T-helper 22 cell (primary cell): ENCODE measurements around the gene DPM1.
"Not testable (repeated sequence)": the region's sequence is repeated elsewhere in the genome, so short reads cannot be mapped to it uniquely, and the experiment has no call there.

Experiments
- DNase-seq: peaks from one replicate; pipeline ENCODE4 v3.0.0-alpha.2; 2020; ENCODE audit warnings: low read depth

The DPM1 gene

DNA sequence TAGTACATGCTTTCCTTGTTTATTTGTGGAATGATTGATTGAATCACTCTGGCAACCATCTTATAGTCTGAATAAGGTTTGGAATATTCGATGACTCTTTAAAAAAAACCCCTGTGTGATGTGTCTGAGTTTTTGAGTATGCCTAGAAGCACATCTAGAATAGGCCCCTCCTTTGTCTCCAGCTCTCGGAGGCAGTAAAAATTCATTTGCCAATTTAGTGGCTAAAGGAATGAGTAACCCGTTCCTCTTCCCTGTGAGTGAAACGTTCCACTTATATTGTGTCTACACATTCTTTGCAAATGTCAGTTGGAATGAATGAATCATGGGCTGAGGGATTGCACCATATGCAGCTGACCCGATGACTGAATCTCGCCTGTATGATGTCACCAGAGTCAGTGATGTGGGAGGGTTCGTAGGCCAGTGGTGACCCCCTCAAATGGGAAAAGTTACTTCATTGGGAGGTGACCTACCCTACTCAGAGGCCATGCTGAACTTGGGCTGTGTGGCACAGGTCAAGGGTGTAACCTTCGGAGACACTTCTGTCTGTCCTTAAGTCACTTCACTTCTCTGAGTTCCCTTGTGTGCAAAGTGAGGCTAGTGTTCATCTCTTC, 21.8 kb upstream of the DPM1 start:
- no peak for DNase-seq

DNA sequence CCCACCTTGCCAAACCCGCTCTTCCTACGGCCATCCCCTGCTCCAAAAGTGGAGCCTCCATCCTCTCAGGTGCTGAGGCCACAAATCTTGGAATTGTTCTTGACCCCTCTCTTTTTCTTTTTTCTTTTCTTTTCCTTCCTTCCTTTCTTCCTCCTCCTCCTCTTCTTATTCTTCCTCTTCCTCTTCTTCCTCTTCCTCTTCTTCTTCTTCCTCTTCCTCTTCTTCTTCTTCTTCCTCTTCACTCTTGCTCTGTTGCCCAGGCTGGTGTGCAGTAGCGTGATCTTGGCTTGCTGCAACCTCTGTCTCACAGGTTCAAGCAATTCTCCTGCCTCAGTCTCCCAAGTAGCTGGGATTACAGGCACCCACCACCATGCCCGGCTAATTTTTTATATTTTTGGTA, 20.2 kb upstream of the DPM1 start:
- DNase-seq: not testable (repeated sequence)

DNA sequence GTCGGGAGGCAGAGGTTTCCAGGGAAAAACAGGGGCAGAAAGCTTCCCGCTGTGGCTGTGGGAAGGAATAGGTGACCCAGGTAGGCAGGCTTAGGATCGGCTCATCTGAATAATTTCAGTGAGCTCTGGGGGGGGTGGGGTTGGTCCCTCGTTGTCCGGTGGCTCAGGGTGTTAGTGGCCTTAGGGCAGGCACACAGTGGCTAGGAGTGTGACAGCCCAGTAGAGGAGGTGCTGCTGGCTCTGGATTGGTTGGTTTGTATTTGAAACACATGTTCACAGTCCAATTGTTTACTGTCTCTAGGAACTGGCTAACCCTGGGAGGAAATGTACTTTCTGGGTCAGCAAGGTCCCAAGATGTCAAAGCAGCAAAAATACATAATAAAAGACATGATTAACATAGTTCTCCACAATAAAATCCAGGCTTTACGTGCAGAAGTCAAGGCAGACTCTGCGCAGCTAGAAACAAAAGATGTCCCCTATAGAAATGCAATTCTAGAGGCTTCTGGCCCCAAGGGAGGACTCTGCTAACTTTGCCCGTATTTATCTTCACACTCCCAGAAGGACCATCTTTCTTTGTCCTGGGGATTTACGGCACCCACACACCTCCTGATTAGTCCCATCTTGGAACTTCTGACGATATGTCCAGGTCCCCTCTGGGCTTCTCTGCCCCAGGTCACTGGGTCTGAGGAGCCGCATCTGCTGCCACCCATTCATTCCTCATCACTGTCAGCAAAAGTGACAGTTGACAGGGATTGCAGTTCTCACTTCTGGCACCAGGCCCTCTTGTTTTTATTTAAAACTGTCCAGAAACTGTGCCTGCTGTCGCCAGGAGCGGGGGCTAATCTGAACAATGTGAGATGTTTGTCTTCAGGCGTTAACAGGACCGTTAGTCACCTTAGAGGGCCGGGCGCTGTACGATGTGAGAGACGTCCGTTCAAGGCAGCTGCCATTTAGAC, 19.0 kb upstream of the DPM1 start:
- DNase-seq: no peak

DNA sequence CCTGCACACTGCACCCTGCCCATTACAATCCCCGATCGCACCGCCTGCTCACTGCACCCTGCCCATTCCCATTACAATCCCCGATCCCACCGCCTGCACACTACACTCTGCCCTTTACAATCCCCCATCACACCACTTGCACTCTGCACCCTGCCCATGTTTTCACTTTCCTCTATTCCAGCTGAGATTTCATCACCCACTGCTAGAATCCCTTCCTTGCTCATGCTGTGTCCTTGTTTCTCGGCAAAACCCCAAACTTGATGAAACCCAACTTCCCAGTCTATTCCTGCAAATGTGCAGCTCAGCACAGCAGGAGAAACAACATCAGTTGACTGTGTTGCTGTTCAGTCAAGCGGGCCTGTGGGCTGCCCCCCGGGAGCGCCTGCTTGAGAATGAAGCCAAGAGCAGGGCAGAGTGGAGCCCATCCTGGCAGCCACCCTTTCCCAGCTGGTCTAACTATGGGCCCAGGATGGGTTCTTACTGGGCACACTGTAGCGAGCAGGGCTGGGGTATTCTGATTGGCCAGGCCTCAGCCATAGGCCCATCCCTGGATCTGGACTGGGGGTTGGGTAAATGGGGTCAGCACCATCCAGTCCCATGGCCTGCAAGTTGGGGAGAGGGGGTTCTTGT, 17.5 kb upstream of the DPM1 start:
- DNase-seq: no peak

DNA sequence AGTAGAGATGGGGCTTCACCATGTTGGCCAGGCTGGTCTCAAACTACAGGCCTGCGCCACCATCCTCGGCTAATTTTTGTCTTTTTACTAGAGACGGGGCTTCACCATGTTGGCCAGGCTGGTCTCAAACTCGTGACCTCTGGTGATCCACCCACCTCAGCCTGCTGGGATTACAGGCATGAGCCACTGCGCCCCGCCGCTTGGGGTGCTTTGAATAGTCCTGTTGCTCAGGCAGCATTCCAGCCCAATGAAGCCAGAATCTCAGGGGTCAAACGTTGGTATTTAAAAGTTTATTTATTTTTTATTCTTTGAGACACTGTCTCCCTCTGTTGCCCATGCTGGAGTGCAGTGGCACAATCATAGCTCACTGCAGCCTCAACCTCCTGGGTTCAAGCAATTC, 11.6 kb upstream of the DPM1 start:
- DNase-seq: no peak

DNA sequence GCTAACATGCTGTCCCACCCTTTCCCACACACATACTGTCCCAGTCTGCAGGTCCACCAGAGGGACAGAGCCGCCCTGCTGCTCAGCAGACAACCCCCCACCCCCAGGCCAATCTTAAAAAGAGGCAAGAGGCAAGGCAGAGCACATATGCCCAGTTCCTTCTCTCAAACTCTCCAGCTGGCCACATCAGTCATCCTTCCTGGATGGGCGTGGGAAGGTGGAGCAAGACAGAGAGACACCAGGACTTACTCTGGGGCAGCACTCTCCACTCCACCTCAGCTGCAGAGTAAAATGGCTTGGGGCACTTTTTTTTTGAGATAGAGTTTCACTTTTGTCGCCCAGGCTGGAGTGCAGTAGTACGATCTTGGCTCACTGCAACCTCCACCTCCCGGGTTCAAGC, 11.1 kb upstream of the DPM1 start:
- no peak for DNase-seq

DNA sequence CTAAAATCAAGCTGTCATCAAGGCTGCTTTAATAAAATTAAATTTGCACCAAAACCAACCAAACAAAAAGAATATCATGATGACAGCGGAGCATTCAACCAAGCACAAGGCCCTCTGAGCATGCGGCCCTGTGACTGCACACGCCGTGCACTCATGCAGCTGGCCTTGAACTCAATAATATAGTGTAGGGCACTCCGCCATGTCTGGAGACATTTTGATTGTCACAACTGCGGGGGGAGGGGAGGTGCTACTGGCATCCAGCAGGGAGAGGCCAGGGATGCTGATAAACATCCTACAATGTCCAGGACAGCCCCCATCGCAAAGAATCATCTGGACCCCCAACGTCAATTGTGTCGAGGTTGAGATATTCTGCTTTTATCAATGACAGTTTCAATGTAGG, 10.0 kb upstream of the DPM1 start:
- DNase-seq: no peak

DNA sequence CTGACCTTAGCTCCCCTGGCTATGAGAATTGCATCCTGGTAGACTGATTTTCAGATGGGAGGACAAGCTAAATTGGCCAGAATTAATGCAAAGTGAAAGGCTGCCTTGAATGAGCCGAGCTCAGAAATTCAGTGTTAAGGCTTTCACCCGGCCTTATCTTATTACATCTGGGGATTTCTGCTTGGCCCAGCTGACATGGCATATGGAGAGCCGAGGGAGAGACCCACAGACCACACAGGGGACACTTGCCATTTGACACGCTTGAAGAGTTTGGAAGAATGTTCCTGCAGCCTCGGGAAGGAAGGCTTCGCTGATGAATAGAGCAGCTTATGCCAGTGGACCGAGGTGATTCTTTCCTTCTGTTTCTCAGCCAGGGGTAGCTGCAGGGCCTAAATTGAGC, 9.3 kb upstream of the DPM1 start:
- DNase-seq: no peak

DNA sequence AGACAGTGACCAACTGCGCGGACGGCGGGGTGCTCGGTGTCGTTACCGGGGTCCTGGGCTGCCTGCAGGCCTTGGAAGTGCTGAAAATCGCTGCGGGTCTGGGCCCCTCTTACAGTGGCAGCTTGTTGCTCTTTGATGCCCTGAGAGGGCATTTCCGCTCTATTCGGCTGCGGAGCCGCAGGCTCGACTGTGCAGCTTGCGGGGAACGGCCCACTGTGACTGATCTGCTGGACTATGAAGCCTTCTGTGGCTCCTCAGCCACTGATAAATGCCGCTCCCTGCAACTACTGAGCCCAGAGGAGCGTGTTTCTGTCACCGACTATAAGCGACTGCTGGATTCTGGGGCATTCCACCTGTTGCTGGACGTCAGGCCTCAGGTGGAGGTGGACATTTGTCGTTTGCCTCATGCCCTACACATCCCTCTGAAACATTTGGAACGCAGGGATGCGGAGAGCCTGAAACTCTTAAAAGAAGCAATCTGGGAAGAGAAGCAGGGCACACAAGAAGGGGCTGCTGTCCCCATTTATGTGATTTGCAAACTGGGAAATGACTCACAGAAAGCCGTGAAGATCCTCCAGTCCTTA, 1.3 kb upstream of the DPM1 start:
- no peak for DNase-seq

DNA sequence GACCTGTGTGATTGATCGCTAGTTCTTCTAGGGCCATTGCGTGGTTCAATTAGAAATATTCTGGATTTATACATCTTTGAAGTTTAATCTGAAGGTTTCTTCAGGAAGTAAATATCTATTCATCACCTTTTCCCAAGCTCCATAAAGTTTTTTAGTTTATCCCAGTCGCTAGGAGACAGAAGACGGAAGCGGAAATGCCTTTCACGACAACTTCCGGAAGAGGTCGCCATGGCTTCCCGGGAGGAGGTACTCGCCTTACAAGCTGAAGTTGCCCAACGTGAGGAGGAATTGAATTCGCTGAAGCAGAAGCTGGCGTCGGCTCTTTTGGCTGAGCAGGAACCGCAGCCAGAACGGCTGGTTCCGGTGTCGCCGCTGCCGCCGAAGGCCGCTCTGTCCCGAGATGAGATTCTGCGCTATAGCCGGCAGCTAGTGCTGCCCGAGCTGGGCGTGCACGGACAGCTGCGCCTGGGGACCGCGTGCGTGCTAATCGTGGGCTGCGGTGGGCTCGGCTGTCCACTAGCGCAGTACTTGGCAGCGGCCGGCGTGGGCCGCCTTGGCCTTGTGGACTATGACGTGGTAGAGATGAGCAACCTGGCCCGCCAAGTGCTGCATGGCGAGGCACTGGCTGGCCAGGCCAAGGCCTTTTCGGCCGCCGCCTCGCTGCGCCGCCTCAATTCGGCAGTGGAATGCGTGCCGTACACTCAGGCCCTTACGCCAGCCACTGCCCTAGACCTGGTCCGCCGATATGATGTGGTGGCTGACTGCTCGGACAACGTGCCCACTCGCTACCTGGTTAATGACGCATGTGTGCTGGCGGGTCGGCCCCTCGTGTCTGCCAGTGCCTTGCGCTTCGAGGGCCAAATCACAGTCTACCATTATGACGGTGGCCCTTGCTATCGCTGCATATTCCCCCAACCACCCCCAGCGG, 547 bp upstream of the DPM1 start, which contains the start of gene MOCS3:
TSS of gene MOCS3 (plus strand) at position 204 of the 928 bp plus-strand sequence. CDS start at position 229, 25 bp downstream.
- peak; percentile 79 for DNase-seq

DNA sequence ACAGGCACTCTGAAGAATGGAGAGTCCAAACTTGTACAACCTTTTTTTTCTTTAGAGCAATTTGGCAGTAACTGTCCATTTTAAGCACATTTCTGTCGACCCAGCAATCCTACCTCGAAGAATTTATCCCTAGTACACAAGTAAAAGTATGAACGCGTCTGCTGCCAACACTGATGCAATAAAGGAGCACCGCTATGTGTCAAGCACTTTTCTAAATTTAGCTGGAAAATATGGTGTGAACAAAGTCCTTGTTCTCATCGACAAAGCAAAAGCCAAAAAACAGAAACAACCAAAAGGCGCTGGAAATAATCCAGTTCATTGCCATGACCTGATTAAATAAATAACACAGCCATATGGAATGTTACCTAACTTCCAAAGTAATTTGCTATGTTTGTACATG, 1.1 kb downstream of the DPM1 start:
- DNase-seq: no peak

DNA sequence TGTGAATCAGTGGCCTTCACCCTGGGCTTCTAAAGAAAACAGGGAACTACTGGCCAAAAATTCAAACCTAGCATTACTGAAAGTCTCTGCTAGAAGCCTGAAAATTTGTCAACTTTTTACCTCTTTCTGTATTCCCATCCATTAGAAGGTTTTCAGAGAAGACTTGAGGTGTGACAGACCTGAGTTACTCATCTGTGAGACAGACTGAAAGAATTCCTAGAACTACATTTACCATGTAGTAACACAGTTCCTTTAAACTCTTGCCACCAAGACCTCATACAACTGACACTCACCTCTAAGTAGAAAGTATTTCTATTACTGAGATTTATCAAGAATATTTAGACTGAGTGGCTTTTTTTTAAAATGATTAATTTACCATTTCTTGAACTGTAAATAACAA, 4.5 kb downstream of the DPM1 start:
- DNase-seq: no peak

DNA sequence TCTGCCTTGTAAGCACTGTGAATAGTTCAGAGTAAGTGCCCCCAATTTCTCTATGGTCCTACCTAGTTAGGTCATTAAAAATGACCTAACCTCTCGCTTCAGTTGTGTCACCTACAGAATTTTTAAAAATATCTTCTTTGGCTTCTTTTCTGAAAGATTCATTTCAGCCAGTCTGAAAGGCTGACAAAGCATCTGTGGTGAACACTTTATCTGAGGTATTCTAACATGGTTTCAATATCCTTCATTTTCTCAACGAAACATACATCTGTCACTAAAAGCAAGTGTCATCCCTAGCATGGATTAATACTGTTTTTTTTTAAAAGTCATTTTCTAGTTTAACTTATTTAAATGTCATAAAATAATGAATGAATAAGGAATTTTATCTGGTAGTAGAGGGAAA, 5.1 kb downstream of the DPM1 start:
- no peak for DNase-seq

DNA sequence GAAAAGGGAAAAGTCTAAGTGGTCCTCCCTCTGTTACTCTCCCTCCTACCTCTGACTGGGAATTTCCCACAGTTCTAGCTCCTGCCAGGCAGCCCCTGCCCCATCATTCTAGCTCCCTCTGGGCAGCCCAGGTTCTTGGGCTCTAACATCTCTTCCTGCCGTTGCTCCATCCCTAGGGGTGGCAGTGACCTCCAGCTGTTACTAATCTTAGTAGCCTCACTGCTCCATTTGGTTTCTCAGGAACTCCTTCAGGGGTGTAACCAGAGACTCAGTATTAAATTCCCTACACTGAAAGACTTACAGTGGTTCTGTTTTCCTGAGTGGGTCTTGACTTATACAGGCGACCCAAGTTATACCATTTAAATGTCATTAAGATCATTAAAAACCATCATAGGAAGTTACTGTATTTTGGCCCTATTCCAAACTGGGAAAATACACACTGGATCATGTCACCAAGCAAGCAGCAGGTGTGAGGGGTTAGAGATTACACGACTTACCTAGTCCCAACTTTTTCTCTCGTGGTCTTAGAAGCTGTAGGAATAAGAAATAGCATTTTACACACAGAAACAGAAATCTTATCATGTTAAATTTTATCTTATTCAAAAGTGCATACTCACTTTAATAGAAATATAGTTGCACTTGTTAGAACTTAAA, 10.1 kb downstream of the DPM1 start:
- DNase-seq: no peak

DNA sequence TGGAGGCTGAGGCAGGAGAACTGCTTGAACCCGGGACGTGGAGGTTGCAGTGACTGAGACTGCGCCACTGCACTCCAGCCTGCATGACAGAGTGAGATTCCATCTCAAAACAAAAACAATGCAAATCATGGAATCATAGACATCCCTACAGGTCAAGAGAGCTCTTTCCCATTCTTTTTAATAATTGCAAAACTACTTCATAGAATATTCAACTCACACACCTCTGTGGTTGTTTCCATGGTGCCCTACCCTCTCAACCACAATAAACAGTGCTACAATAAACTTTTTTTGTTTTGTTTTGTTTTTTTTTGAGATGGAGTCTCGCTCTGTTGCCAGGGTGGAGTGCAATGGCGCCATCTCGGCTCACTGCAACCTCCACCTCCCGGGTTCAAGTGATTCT, 15.3 kb downstream of the DPM1 start:
- DNase-seq: no peak

DNA sequence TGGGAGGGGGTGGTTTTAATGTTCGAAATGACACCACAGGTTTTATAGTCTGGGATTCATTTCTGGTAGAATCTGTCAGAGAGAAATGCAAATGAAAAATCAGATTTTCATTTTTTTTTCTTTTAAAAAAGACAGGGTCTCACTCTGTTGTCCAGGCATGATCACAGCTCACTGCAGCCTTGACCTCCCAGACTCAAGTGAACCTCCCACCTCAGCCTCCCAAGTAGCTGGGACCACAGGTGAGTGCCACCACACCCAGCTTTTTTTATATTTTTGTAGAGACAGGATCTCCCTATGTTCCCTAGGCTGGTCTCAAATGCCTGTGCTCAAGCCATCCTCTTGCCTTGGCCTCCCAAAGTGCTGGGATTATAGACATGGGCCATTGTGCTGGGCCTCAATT, 24.7 kb downstream of the DPM1 start:
- no peak for DNase-seq

DNA sequence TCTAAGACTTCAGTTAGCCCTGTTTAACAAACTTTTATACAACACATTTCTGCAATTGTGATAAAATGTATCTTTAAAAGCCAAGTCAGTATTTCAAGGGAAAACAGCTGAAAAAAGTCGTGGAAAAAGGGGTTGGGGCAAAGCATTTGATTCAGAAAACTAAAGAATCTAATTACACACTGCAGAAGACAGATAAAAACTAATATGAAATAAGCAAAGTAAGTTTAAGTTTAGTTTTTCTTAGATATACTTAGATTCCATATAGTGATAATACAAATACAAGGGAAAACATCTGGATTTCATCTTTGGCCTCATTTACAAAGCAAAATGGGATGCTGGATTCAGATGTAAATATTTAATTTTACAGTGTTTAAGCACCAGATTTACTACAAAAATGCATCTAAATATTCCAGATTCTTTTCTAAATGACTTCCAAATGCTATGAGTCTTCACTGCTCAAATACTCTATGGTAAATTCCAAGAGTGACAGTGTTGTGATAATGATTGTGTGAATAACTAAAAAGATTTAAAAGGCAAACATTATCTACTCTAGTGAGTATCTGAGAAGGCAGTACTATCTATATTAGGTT, 25.5 kb downstream of the DPM1 start:
- no peak for DNase-seq

DNA sequence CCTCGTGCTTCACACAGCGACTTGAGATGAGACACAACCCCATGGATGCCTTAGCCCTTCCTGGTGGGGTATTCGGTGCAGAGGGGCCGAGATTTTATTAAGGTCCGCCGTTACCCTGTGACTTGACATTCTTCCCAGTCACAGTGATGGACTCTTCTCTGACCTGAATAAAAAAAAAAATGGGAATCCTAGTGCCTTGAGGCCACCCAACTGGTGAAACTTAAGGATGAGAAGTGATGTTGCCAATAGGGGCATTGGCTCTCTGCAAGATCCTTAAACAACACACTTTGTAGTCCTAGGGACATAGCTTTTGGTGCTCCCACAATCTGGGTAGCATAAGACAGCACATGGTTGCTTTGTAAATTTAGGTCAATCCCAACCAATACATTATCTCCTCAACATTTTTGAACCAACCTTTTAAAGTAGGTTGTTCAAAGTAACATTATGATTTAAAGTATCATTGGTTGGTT, 26.3 kb downstream of the DPM1 start:
- no peak for DNase-seq

DNA sequence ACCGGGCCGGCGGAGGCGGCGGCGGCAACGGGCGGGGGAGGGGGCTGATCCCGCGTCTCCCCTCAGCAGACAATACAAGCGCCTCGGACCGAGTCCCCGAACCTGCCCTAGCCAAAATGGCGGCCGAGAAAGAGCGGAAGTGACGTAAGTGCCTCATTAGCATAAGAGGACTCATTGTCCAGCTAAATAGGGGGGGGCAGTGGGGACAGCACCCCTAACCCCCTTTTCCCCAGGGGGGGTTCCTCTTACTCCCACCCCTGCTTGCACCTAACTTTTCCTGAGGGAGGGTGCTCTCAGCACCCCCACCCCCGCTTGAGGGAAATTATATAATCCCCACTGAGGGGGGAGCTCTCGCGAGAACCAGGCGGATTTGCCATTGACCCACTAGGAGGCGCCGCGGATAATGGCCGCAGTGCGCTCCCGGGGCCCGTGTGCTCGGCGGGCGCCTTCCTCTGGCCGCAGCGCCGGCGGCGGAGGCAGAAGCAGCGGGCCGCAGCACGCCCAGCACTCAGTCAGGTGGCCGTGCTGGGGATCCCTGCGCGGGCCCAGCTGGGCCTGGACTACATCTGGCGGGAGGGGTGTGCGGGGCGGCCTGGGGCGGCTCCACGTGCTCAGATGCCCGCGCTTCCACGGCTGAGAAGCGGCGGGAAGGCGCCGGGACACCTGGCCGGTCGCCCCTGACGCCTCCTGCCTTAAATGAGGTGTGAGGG, 26.9 kb downstream of the DPM1 start, which contains the start of gene ADNP:
TSS of gene ADNP (minus strand) at position 132 of the 710 bp plus-strand sequence. CDS start 27,441 bp downstream, outside the sequence.
- peak; percentile 78 for DNase-seq

DNA sequence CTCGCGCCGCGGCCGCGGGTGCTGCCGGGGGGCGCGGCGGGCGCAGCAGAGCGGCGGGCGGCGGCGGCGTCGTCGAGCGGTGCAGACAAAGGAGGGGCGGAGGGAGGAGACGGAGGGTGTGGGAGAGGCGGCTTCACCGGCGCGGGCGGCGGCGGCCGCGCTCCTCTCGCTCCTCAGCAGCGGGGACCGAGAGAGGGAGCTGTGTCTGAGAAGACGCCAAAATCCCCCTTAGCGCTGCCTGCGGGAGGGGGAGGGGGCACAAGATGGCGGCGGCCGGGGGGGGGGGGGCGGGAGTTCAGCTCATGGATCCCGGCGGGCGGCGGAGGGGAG, 27.4 kb downstream of the DPM1 start:
- peak; percentile 71 for DNase-seq
